ENCODE data around the gene ROPN1L.

Gene ROPN1L

GRCh38 chr5:10441083-10441991 is at the start of gene ROPN1L:
Gene ROPN1L, plus strand, starts transcription at chr5:10441879. Its CDS starts 289 bp downstream, at chr5:10442168.
- DNase-seq (ENCODE audit: low read depth, low spot score) = peak; percentile 96

GRCh38 chr5:10392567-10393328 is 48.9 kb upstream of the ROPN1L start:
- peak; percentile 32 for DNase-seq (ENCODE audit: low read depth, low spot score)

GRCh38 chr5:10393491-10393890 is 48.2 kb upstream of the ROPN1L start:
- peak; percentile 24 for DNase-seq (ENCODE audit: low read depth, low spot score)

GRCh38 chr5:10396552-10396951 is 45.1 kb upstream of the ROPN1L start:
- no peak for DNase-seq (ENCODE audit: low read depth, low spot score)

- DNase-seq (ENCODE audit: low read depth, low spot score) = no peak
These were observed 41.8 kb upstream of the ROPN1L start for GRCh38 chr5:10399839-10400238.

GRCh38 chr5:10400411-10400810 is 41.3 kb upstream of the ROPN1L start:
- no peak for DNase-seq (ENCODE audit: low read depth, low spot score)

GRCh38 chr5:10400831-10401230 is 40.8 kb upstream of the ROPN1L start:
- no peak for DNase-seq (ENCODE audit: low read depth, low spot score)

- DNase-seq (ENCODE audit: low read depth, low spot score) = no peak
These were observed 40.2 kb upstream of the ROPN1L start for GRCh38 chr5:10401498-10401897.

- no peak for DNase-seq (ENCODE audit: low read depth, low spot score)
These were observed 37.9 kb upstream of the ROPN1L start for GRCh38 chr5:10403829-10404228.

- no peak for DNase-seq (ENCODE audit: low read depth, low spot score)
These were observed 35.0 kb upstream of the ROPN1L start for GRCh38 chr5:10406651-10407050.

GRCh38 chr5:10409504-10409903 is 32.2 kb upstream of the ROPN1L start:
- DNase-seq (ENCODE audit: low read depth, low spot score) = no peak

- no peak for DNase-seq (ENCODE audit: low read depth, low spot score)
These were observed 31.0 kb upstream of the ROPN1L start for GRCh38 chr5:10410662-10411061.

- no peak for DNase-seq (ENCODE audit: low read depth, low spot score)
These were observed 30.3 kb upstream of the ROPN1L start for GRCh38 chr5:10411336-10411735.

GRCh38 chr5:10416868-10417267 is 24.8 kb upstream of the ROPN1L start:
- no peak for DNase-seq (ENCODE audit: low read depth, low spot score)

- DNase-seq (ENCODE audit: low read depth, low spot score) = no peak
These were observed 22.9 kb upstream of the ROPN1L start for GRCh38 chr5:10418654-10419345.

GRCh38 chr5:10420468-10420867 is 21.2 kb upstream of the ROPN1L start:
- no peak for DNase-seq (ENCODE audit: low read depth, low spot score)

GRCh38 chr5:10420932-10421331 is 20.7 kb upstream of the ROPN1L start:
- no peak for DNase-seq (ENCODE audit: low read depth, low spot score)

GRCh38 chr5:10421896-10422691 is 19.6 kb upstream of the ROPN1L start:
- DNase-seq (ENCODE audit: low read depth, low spot score) = no peak

GRCh38 chr5:10423022-10423421 is 18.7 kb upstream of the ROPN1L start:
- no peak for DNase-seq (ENCODE audit: low read depth, low spot score)

- peak; percentile 68 for DNase-seq (ENCODE audit: low read depth, low spot score)
These were observed 17.5 kb upstream of the ROPN1L start for GRCh38 chr5:10424124-10424731.

GRCh38 chr5:10427201-10427600 is 14.5 kb upstream of the ROPN1L start:
- no peak for DNase-seq (ENCODE audit: low read depth, low spot score)
